H1 (cell line): ENCODE data around the gene SNTG2. TPM values are rescaled to one million over a fixed set of nuclear protein-coding genes. Genes with fewer than 3 reads are reported as not detected.

Experiments
- CTCF ChIA-PET: fragments of 300-600 bp; sonication (Branson Sonifier 250); formaldehyde crosslinking; loops from one replicate; lab custom pipeline; 2021; ENCODE audit not compliant: partially characterized antibody; lab: Charles Lee
- POLR2A ChIA-PET: fragments of 300-600 bp; sonication (Branson Sonifier 250); formaldehyde crosslinking; loops from one replicate; lab custom pipeline; 2021; ENCODE audit warnings: inconsistent platforms; ENCODE audit not compliant: partially characterized antibody; lab: Charles Lee
- DNase-seq, 2 experiments: peaks; one replicate each; pipeline versions ENCODE4 v3.0.0 to v3.0.0-alpha.2; 2010 to 2022; ENCODE audit warnings: low spot score in 2 of 2, low read depth in 1 of 2, mixed read lengths in 1 of 2
- FAIRE-seq: peaks from 2 replicates; lab custom pipeline; 2011; peaks lifted over from hg19 to GRCh38; lab: Jason Lieb, UNC
- H2AFZ ChIP-seq: 2 replicates; pipeline ENCODE4 v1.8.1; 2012; ENCODE audit warnings: low read length, inconsistent platforms
- H2AK5ac ChIP-seq: 2 replicates; pipeline ENCODE4 v1.6.1; 2013; ENCODE audit warnings: low read depth, low read length
- H2BK120ac ChIP-seq: replicated peaks from 2 replicates; pipeline ENCODE3; 2013; ENCODE audit warnings: low read depth, low read length, inconsistent platforms
- H2BK12ac ChIP-seq: 2 replicates; pipeline ENCODE4 v1.6.1; 2013; ENCODE audit warnings: low read depth, low read length
- H2BK15ac ChIP-seq: 2 replicates; pipeline ENCODE4 v1.6.1; 2013; ENCODE audit warnings: low read length
- H2BK20ac ChIP-seq: 2 replicates; pipeline ENCODE4 v1.6.1; 2013; ENCODE audit warnings: low read length
- H2BK5ac ChIP-seq: 2 replicates; pipeline ENCODE4 v1.6.1; 2013; ENCODE audit warnings: low read depth, low read length
- H3K14ac ChIP-seq: 2 replicates; pipeline ENCODE4 v1.6.1; 2013; ENCODE audit warnings: inconsistent platforms; ENCODE audit not compliant: insufficient read length
- H3K18ac ChIP-seq: 2 replicates; pipeline ENCODE4 v1.6.1; 2013; ENCODE audit warnings: low read length; ENCODE audit errors: extremely low read depth
- H3K23ac ChIP-seq: 2 replicates; pipeline ENCODE4 v1.6.1; 2013; ENCODE audit warnings: inconsistent platforms; ENCODE audit not compliant: insufficient read length
- H3K23me2 ChIP-seq: 2 replicates; pipeline ENCODE4 v1.6.1; 2013; ENCODE audit warnings: low read depth, low read length
- H3K27ac ChIP-seq: 2 replicates; pipeline ENCODE4 v1.6.1; 2011; ENCODE audit warnings: low read depth, low read length, inconsistent platforms
- H3K27me3 ChIP-seq, 4 experiments: replicated peaks in 1 of 4; 1 replicate in 1 of 4; 2 replicates in 3 of 4; pipeline versions ENCODE4 v1.6.1 to v1.8.1; 2011 to 2013; ENCODE audit warnings: low read length in 3 of 4, mild to moderate bottlenecking in 3 of 4, inconsistent platforms in 2 of 4, mixed read lengths in 2 of 4, moderate library complexity in 1 of 4; ENCODE audit not compliant: control insufficient read depth in 3 of 4, insufficient read depth in 3 of 4; ENCODE audit errors: extremely low read depth in 1 of 4
- H3K36me3 ChIP-seq, 4 experiments: 2 replicates each; pipeline versions ENCODE4 v1.6.1 to v1.8.1; 2011 to 2013; ENCODE audit warnings: mild to moderate bottlenecking in 4 of 4, low read length in 3 of 4, moderate library complexity in 2 of 4, control low read depth in 1 of 4, inconsistent platforms in 1 of 4; ENCODE audit not compliant: insufficient read depth in 4 of 4, control insufficient read depth in 2 of 4
- H3K4ac ChIP-seq: replicated peaks from 2 replicates; pipeline ENCODE3; 2013; ENCODE audit warnings: low read length, low read depth, mixed read lengths, inconsistent platforms; ENCODE audit not compliant: insufficient read length
- H3K4me1 ChIP-seq, 4 experiments: replicated peaks in 1 of 4; 1 replicate in 1 of 4; 2 replicates in 3 of 4; pipeline versions ENCODE4 v1.6.1 to v1.8.1; 2011 to 2013; ENCODE audit warnings: low read length in 3 of 4, inconsistent platforms in 2 of 4, mixed read lengths in 1 of 4; ENCODE audit not compliant: insufficient read depth in 4 of 4, control insufficient read depth in 3 of 4
- H3K4me2 ChIP-seq, 2 experiments: 2 replicates each; pipeline versions ENCODE4 v1.6.1 to v1.8.1; 2011 to 2013; ENCODE audit warnings: low read depth in 2 of 2, low read length in 2 of 2, control low read depth in 1 of 2, inconsistent platforms in 1 of 2, mild to moderate bottlenecking in 1 of 2; ENCODE audit not compliant: insufficient read depth in 1 of 2
- H3K4me3 ChIP-seq, 4 experiments: fragments of 200-600, 300-600 bp in 1 of 4; sonication (generic), shearing (Covaris generic), sonication (Bioruptor Twin) in 1 of 4; 2 replicates each; pipeline versions ENCODE4 v1.5.1 to v1.8.1; 2011 to 2016; ENCODE audit warnings: low read length in 4 of 4, low read depth in 3 of 4, control low read depth in 2 of 4, inconsistent platforms in 2 of 4, mild to moderate bottlenecking in 2 of 4, mixed read lengths in 1 of 4, moderate library complexity in 1 of 4; ENCODE audit not compliant: insufficient read depth in 2 of 4; ENCODE audit errors: extremely low read depth in 1 of 4
- H3K56ac ChIP-seq: replicated peaks from 2 replicates; pipeline ENCODE3; 2013; ENCODE audit warnings: low read depth, mild to moderate bottlenecking, mixed read lengths, low read length, inconsistent platforms; ENCODE audit not compliant: insufficient read length
- H3K79me1 ChIP-seq: 2 replicates; pipeline ENCODE4 v1.6.1; 2013; ENCODE audit warnings: low read depth, low read length, control low read depth
- H3K79me2 ChIP-seq, 2 experiments: 2 replicates each; pipeline versions ENCODE4 v1.6.1 to v1.8.1; 2012 to 2013; ENCODE audit warnings: low read length in 2 of 2, mild to moderate bottlenecking in 2 of 2, inconsistent platforms in 1 of 2; ENCODE audit not compliant: insufficient read depth in 2 of 2, control insufficient read depth in 1 of 2
- H3K9ac ChIP-seq, 4 experiments: replicated peaks in 1 of 4; 1 replicate in 1 of 4; 2 replicates in 3 of 4; pipeline versions ENCODE4 v1.6.1 to v1.8.1; 2011 to 2013; ENCODE audit warnings: low read depth in 3 of 4, low read length in 3 of 4, control low read depth in 2 of 4, mild to moderate bottlenecking in 2 of 4, moderate library complexity in 2 of 4, inconsistent platforms in 1 of 4; ENCODE audit errors: extremely low read depth in 1 of 4
- H3K9me3 ChIP-seq, 2 experiments: 2 replicates each; pipeline versions ENCODE4 v1.6.1 to v1.8.1; 2012 to 2013; ENCODE audit warnings: mild to moderate bottlenecking in 2 of 2, moderate library complexity in 2 of 2, control low read depth in 1 of 2, inconsistent platforms in 1 of 2, low read depth in 1 of 2, low read length in 1 of 2, mixed read lengths in 1 of 2; ENCODE audit not compliant: insufficient read depth in 2 of 2
- H4K20me1 ChIP-seq, 2 experiments: replicated peaks in 1 of 2; 2 replicates each; pipeline versions ENCODE3 to v1.8.1; 2011 to 2013; ENCODE audit warnings: inconsistent platforms in 2 of 2, low read length in 2 of 2, mild to moderate bottlenecking in 1 of 2; ENCODE audit not compliant: insufficient read depth in 2 of 2, control insufficient read depth in 1 of 2
- H4K5ac ChIP-seq: 2 replicates; pipeline ENCODE4 v1.6.1; 2013; ENCODE audit warnings: low read length, low read depth, mixed read lengths, inconsistent platforms; ENCODE audit not compliant: insufficient read length
- H4K8ac ChIP-seq: 2 replicates; pipeline ENCODE4 v1.8.0; 2013; ENCODE audit warnings: mild to moderate bottlenecking, moderate library complexity, low read length, inconsistent platforms; ENCODE audit not compliant: insufficient read depth; ENCODE audit errors: extremely low read depth
- H4K91ac ChIP-seq: replicated peaks from 2 replicates; pipeline ENCODE3; 2013; ENCODE audit warnings: low read length, mixed read lengths, inconsistent platforms; ENCODE audit not compliant: insufficient read length
- BRCA1 ChIP-seq: IDR thresholded peaks from 2 replicates; pipeline ENCODE4 v1.6.1; 2012; ENCODE audit warnings: low read depth, low read length, improper control_type of control experiment
- CTBP2 ChIP-seq: IDR thresholded peaks from 2 replicates; pipeline ENCODE4 v1.7.0; 2011; ENCODE audit warnings: borderline replicate concordance, mild to moderate bottlenecking, moderate library complexity, mixed read lengths, low read length; ENCODE audit not compliant: insufficient read depth, insufficient read length
- GABPA ChIP-seq: IDR thresholded peaks from 2 replicates; pipeline ENCODE4 v1.6.1; 2011; ENCODE audit warnings: mild to moderate bottlenecking, low read length, moderate library complexity, borderline replicate concordance; ENCODE audit not compliant: insufficient read depth
- JUN ChIP-seq: IDR thresholded peaks from 2 replicates; pipeline ENCODE4 v1.6.1; 2011; ENCODE audit warnings: low read depth, mild to moderate bottlenecking, improper control_type of control experiment, low read length
- KDM4A ChIP-seq: IDR thresholded peaks from one replicate; pipeline ENCODE4 v1.7.1; 2012; ENCODE audit warnings: low read depth, mild to moderate bottlenecking, moderate library complexity, low read length, inconsistent platforms; ENCODE audit not compliant: severe bottlenecking
- PHF8 ChIP-seq: fragments of 200-600 bp; sonication (generic); conservative IDR thresholded peaks from 2 replicates; pipeline ENCODE4 v1.7.1; 2012; ENCODE audit warnings: low read depth, mild to moderate bottlenecking, inconsistent platforms, low read length, moderate library complexity
- RNF2 ChIP-seq: fragments of 200-900, 300-1000 bp; sonication (generic); IDR thresholded peaks from 2 replicates; pipeline ENCODE4 v1.7.1; 2016; ENCODE audit warnings: borderline replicate concordance, low read depth, mild to moderate bottlenecking, antibody characterized with exemption, low read length; ENCODE audit not compliant: poor library complexity, severe bottlenecking; ENCODE audit errors: missing control alignments
- SIX5 ChIP-seq: IDR thresholded peaks from 2 replicates; pipeline ENCODE4 v1.6.1; 2011; ENCODE audit warnings: mild to moderate bottlenecking, low read depth, low read length
- TBP ChIP-seq: IDR thresholded peaks from 2 replicates; pipeline ENCODE4 v1.6.1; 2011; ENCODE audit warnings: low read depth, low read length, improper control_type of control experiment
- TCF12 ChIP-seq: IDR thresholded peaks from 2 replicates; pipeline ENCODE4 v1.6.1; 2011; ENCODE audit warnings: low read depth, mild to moderate bottlenecking, low read length
- TEAD4 ChIP-seq: IDR thresholded peaks from 2 replicates; pipeline ENCODE4 v1.6.1; 2012; ENCODE audit warnings: low read depth, low read length, inconsistent platforms, mixed read lengths
- USF2 ChIP-seq: IDR thresholded peaks from 2 replicates; pipeline ENCODE4 v1.6.1; 2011; ENCODE audit warnings: low read length, improper control_type of control experiment
- ZNF274 ChIP-seq: IDR thresholded peaks from 2 replicates; pipeline ENCODE4 v1.7.0; 2012; ENCODE audit warnings: low read length, borderline replicate concordance; ENCODE audit errors: extremely low read depth
- WGBS, 2 experiments: shearing (Covaris generic) in 1 of 2; methylation state at CpG; one replicate each; pipeline versions ENCODE4 v1.1.6 to v1.1.7; 2013 to 2015; ENCODE audit warnings: low lambda C conversion rate in 2 of 2, mixed read lengths in 2 of 2, inconsistent platforms in 1 of 2, low coverage in 1 of 2, missing lambda C conversion rate in 1 of 2; ENCODE audit not compliant: insufficient replicate concordance in 2 of 2, insufficient coverage in 1 of 2, insufficient read length in 1 of 2; ENCODE audit errors: extremely low coverage in 1 of 2, missing lambda C conversion rate in 1 of 2; 5-methylcytosine and 5-hydroxymethylcytosine counted together
- polyA plus RNA-seq, 7 experiments: library from polyadenylated mRNA; depleted of rRNA in 3 of 7; stranded (reverse) in 5 of 7; unstranded in 2 of 7; fragments of >200 nt in 5 of 7; fragments of 200-250 nt in 2 of 7; gene quantifications; 1 replicate in 5 of 7; 2 replicates in 1 of 7; 4 replicates in 1 of 7; pipeline versions ENCODE4 v1.2.1 to v1.2.3, GENCODE V29; 2011 to 2013; ENCODE audit warnings: missing spikeins in 2 of 7, mixed read lengths in 2 of 7
- total RNA-seq: library from RNA; stranded (reverse); fragmentation: NEBNext Ultra II Directional; extraction: Animal tissue kit (Norgen Biotek cat#: 25700); gene quantifications from 2 replicates; pipeline ENCODE4 v1.2.1, GENCODE V29; 2021

Gene SNTG2
- total and polyA plus RNA-seq, 2 of the 8 experiments (the other 6 are each of a cell fraction or from before 2014, with no cell fraction given), result 6.6 to 18.1 TPM

GRCh38 chr2:1226766-1227165 lies 276.1 kb downstream of the SNTG2 start:
- no peak overlapping the region for H3K56ac ChIP-seq
- FAIRE-seq (no peak), DNase-seq (no peak)
- no peak overlapping the region for H2AK5ac ChIP-seq
- no peaks in the 10 kb centered on the region for H3K79me2 ChIP-seq
- H4K91ac ChIP-seq, result no peak overlapping the region
- H3K14ac ChIP-seq, result no peak overlapping the region
- peaks cover 0 to 6% (median 0%) of the 10 kb centered on the region in 4 experiments; a peak in 2 of 8 replicates for H3K36me3 ChIP-seq
- H2BK20ac ChIP-seq, result no peak overlapping the region
- no peak overlapping the region for H2AFZ ChIP-seq
- H3K27ac ChIP-seq, result no peak overlapping the region
- peaks cover 6 to 23% of the 10 kb centered on the region in 2 experiments; a peak in 3 of 4 replicates for H3K9me3 ChIP-seq
- H3K4me1 ChIP-seq, result no peaks in the 10 kb centered on the region
- no peak overlapping the region for H2BK5ac ChIP-seq
- no peak overlapping the region for H3K23ac ChIP-seq
- H3K4ac ChIP-seq, result no peak overlapping the region
- ChIA-PET POLR2A (no interaction called here), CTCF (interaction anchor here (1.4 kb wide), 1 partner anchor 16 kb away, joined by 3 read pairs; no protein-coding TSS in a partner anchor)
- no peaks in the 10 kb centered on the region for H3K79me1 ChIP-seq
- peaks cover 0 to 1% of the 10 kb centered on the region in 2 experiments for H4K20me1 ChIP-seq
- no peak overlapping the region for H2BK120ac ChIP-seq
- H2BK15ac ChIP-seq, result no peak overlapping the region
- H3K18ac ChIP-seq, result no peak overlapping the region
- no peaks in the 10 kb centered on the region for H3K23me2 ChIP-seq
- no peak overlapping the region for H4K5ac ChIP-seq
- no peaks in the 10 kb centered on the region for H3K27me3 ChIP-seq
- H3K4me2 ChIP-seq, result no peak overlapping the region
- H2BK12ac ChIP-seq, result no peak overlapping the region
- no peak overlapping the region for H4K8ac ChIP-seq
- WGBS, 2 experiments, result 96% methylated on average over 3 of the region's 3 CpGs; no CpG with 5 or more reads in 1 of the 2 experiments
- H3K9ac ChIP-seq, result no peak overlapping the region
- no peak overlapping the region for H3K4me3 ChIP-seq
- TF ChIP-seq TEAD4 (no peak), BRCA1 (no peak), GABPA (no peak), USF2 (no peak), CTBP2 (no peak), ZNF274 (no peak), TCF12 (no peak), PHF8 (no peak), SIX5 (no peak), TBP (no peak), RNF2 (no peak), JUN (no peak), KDM4A (no peak)
